ENCODE data around the gene COMTD1. TPM values are rescaled to one million over a fixed set of nuclear protein-coding genes. Genes with fewer than 3 reads are reported as not detected.
A peak's percentile ranks its signal among the peaks of the same experiment; 100 is the strongest.

The COMTD1 gene
- total and polyA plus RNA-seq, 2 of the 13 experiments (the other 11 are each of a cell fraction or from before 2014, with no cell fraction given) = 11.8 to 18.4 TPM

GRCh38 chr10:75191821-75192568, 43.8 kb downstream of the COMTD1 start (continued):
- TF ChIP-seq RNF2 (conservative IDR thresholded peaks at IDR 0.05; ENCODE audit: low read depth) (no peak), RBFOX2 (IDR thresholded peaks at IDR 0.05; ENCODE audit: low read depth, low read length) (no peak), DPF2 (CRISPR knock-in tag; IDR thresholded peaks at IDR 0.05; ENCODE audit: borderline replicate concordance, low read depth) (0 out of 2 replicates have a peak, but pooled peaks have one; percentile 44), CREBL2 (CRISPR knock-in tag; IDR thresholded peaks at IDR 0.05; ENCODE audit: borderline replicate concordance) (no peak), KLF16 (CRISPR knock-in tag; IDR thresholded peaks at IDR 0.05) (no peak), ZNF660 (CRISPR knock-in tag; IDR thresholded peaks at IDR 0.05; ENCODE audit: borderline replicate concordance, low read depth) (no peak), ARNT (IDR thresholded peaks at IDR 0.05) (no peak), CREB1 (IDR thresholded peaks at IDR 0.05) (peak; percentile 52; the same call in 1 of the 2 replicates), CREB1 (CRISPR knock-in tag; IDR thresholded peaks at IDR 0.05) (peak; percentile 65), HDAC6 (IDR thresholded peaks at IDR 0.05; ENCODE audit: low read depth, low read length) (no peak), FOXP1 (IDR thresholded peaks at IDR 0.05) (no peak), FOXP1 (CRISPR knock-in tag; IDR thresholded peaks at IDR 0.05) (peak; percentile 20; the same call in 1 of the 2 replicates), TBP (CRISPR knock-in tag; IDR thresholded peaks at IDR 0.05) (no peak), ZNF510 (CRISPR knock-in tag; IDR thresholded peaks at IDR 0.05; ENCODE audit: low read depth) (no peak), BHLHE40 (IDR thresholded peaks at IDR 0.05; ENCODE audit: low read length) (no peak), ATF6 (CRISPR knock-in tag; conservative IDR thresholded peaks at IDR 0.05) (no peak), ZBTB25 (CRISPR knock-in tag; IDR thresholded peaks at IDR 0.05) (no peak), ZNF674 (CRISPR knock-in tag; IDR thresholded peaks at IDR 0.05; ENCODE audit: low read depth) (no peak), SOX5 (CRISPR knock-in tag; IDR thresholded peaks at IDR 0.05; ENCODE audit: borderline replicate concordance) (peak; percentile 49; the same call in 1 of the 2 replicates), ZNF709 (CRISPR knock-in tag; IDR thresholded peaks at IDR 0.05) (no peak), ZNF549 (CRISPR knock-in tag; IDR thresholded peaks at IDR 0.05) (no peak), PHF5A (CRISPR knock-in tag; IDR thresholded peaks at IDR 0.05; ENCODE audit: low read depth, unreplicated experiment) (no peak), XBP1 (CRISPR knock-in tag; IDR thresholded peaks at IDR 0.05) (no peak), SOX13 (IDR thresholded peaks at IDR 0.05) (no peak), SOX13 (CRISPR knock-in tag; conservative IDR thresholded peaks at IDR 0.05 in 1 of 2, IDR thresholded peaks at IDR 0.05 in 1 of 2) (peak in 1 of 2 experiments; percentile 55; a peak in 2 of 4 replicates), NR2F2 (IDR thresholded peaks at IDR 0.05; ENCODE audit: borderline replicate concordance, low read depth) (no peak), SAFB2 (CRISPR knock-in tag; IDR thresholded peaks at IDR 0.05; ENCODE audit: borderline replicate concordance, low read depth) (no peak), TBX3 (IDR thresholded peaks at IDR 0.05; ENCODE audit: borderline replicate concordance) (no peak), XRCC5 (optimal IDR thresholded peaks at IDR 0.05; ENCODE audit: low read length) (peak; percentile 15)
